Activated CD8-positive, alpha-beta T cell treated with anti-CD3 and anti-CD28 coated beads for 36 hours (primary cell): Measurements from ENCODE around the gene ROCK2. TPM values are rescaled to one million over a fixed set of nuclear protein-coding genes. Genes with fewer than 3 reads are reported as not detected.
"Not testable (repeated sequence)": the region's sequence is repeated elsewhere in the genome, so short reads cannot be mapped to it uniquely, and the experiment has no call there.

ENCODE experiments used
- ATAC-seq: fragments of 200-7000 bp; cut with Tn5 transposase; one replicate; pipeline ENCODE4 v1.10.0; 2021; ENCODE audit warnings: mild to moderate bottlenecking, moderate library complexity
- CTCF ChIA-PET: fragments of 350-600 bp; sonication (Branson Sonifier 250); formaldehyde crosslinking; loops from one replicate; lab custom pipeline; 2021; ENCODE audit warnings: antibody characterized with exemption; lab: Charles Lee
- POLR2A ChIA-PET: fragments of 350-600 bp; sonication (Branson Sonifier 250); formaldehyde crosslinking; loops from one replicate; lab custom pipeline; 2021; ENCODE audit warnings: antibody characterized with exemption; lab: Charles Lee
- DNase-seq: peaks from one replicate; pipeline ENCODE4 v3.0.0-alpha.2; 2020
- H3K27ac Mint-ChIP-seq: one replicate; pipeline ENCODE4 v1.8.0; 2021; ENCODE audit warnings: mild to moderate bottlenecking, mixed read lengths
- H3K27me3 Mint-ChIP-seq: one replicate; pipeline ENCODE4 v1.8.0; 2021; ENCODE audit warnings: mixed read lengths
- H3K36me3 Mint-ChIP-seq: one replicate; pipeline ENCODE4 v1.8.0; 2021; ENCODE audit warnings: low read depth, mixed read lengths
- H3K4me1 Mint-ChIP-seq: one replicate; pipeline ENCODE4 v1.8.0; 2021; ENCODE audit warnings: low read depth, mixed read lengths
- H3K4me3 Mint-ChIP-seq: one replicate; pipeline ENCODE4 v1.8.0; 2021; ENCODE audit warnings: mild to moderate bottlenecking, moderate library complexity, mixed read lengths
- H3K9me3 Mint-ChIP-seq: one replicate; pipeline ENCODE4 v1.8.0; 2021; ENCODE audit warnings: mixed read lengths
- CTCF ChIP-seq: fragments of 200-600 bp; IDR thresholded peaks from one replicate; pipeline ENCODE4 v1.8.0; 2022; ENCODE audit warnings: antibody characterized with exemption, mild to moderate bottlenecking
- intact Hi-C: fragments of 100-400 bp; cut with micrococcal nuclease; formaldehyde crosslinking; loops from one replicate; pipeline ENCODE4 v1.10.0; 2022
- total RNA-seq, 2 experiments: library from RNA; stranded (reverse); gene quantifications; one replicate each; pipeline ENCODE4 v1.2.3, GENCODE V29; 2021

The ROCK2 gene
- total RNA-seq, 2 experiments from 2014 or later = 12.7 to 13.9 TPM

DNA sequence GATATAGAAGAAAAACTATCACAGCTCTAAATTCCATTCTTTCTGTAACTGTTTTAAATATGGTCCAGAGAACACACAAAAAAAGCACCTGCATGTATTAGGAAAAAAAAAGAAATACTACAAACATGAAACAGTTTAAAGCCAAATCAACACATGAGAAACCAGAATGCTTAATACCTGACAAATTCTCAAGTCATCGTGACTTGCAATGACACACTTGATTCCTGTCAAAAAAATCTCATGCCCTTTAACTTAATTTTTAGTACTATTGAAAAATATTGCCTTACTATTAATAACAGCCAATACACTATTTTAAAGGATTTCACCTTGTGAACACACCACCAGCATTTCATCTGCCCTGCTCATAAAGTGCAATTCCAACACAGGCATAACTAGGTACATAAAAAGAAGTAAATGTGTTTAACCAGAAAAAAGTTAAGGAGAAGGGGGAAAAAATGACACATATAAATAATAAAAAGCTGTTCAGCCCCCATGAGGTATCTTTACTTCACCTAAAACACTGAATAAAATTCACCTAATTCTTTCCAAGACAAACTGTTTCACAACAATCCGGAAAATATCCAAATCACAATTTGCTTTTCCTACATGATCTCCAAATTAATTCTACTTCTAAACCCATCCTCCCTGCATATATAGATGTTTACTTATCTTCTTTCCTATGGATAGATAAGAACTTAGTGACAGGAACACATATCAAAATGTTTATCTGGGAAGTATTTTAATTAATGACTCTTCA is 10.8 kb downstream of the ROCK2 start:
- Mint-ChIP-seq H3K4me3 (no peak overlapping the region), H3K27ac (no peak overlapping the region), H3K9me3 (peaks cover 7% of the 10 kb centered on the region), H3K36me3 (peaks cover 3% of the 10 kb centered on the region), H3K27me3 (no peaks in the 10 kb centered on the region), H3K4me1 (peaks cover 12% of the 10 kb centered on the region)
- ChIA-PET CTCF (no interaction called here), POLR2A (interaction anchor here (1.5 kb wide), 1 partner anchor 10 kb away, joined by 4 read pairs; the partner anchor contains the start of gene ROCK2)
- ATAC-seq = no peak
- intact Hi-C loops = no loop called here
- no peak for DNase-seq
- TF ChIP-seq CTCF = no peak

DNA sequence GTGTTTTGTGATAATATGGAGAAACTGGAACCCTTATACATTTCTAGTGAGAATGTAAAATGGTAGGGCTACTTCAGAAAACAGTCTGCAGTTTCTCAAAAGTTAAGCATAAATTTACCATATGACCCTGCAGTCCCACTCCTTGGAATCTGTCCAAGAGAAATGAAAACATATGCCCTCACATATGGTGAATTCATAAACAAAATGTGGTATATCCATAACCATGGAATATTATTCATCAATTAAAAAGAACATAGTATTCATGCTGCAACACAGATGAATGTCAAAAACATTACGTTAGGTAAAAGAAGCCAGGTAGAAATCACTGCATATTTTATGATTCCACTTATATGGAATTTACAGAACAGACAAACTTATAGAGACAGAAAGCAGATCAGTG is 11.8 kb downstream of the ROCK2 start:
- H3K9me3 Mint-ChIP-seq = peaks cover 7% of the 10 kb centered on the region
- no peaks in the 10 kb centered on the region for H3K27me3 Mint-ChIP-seq
- ATAC-seq = no peak
- H3K36me3 Mint-ChIP-seq = peaks cover 3% of the 10 kb centered on the region
- no peak overlapping the region for H3K4me3 Mint-ChIP-seq
- no peak overlapping the region for H3K27ac Mint-ChIP-seq
- no peak for DNase-seq
- ChIA-PET POLR2A (interaction anchor here (1.5 kb wide), 1 partner anchor 11 kb away, joined by 4 read pairs; the partner anchor contains the start of gene ROCK2), CTCF (no interaction called here)
- TF ChIP-seq CTCF = no peak
- peaks cover 11% of the 10 kb centered on the region for H3K4me1 Mint-ChIP-seq
- intact Hi-C loops = no loop called here

- DNase-seq (no peak), ATAC-seq (no peak)
- POLR2A ChIA-PET = no interaction called here
- peaks cover 10% of the 10 kb centered on the region for H3K4me1 Mint-ChIP-seq
- no peak for TF ChIP-seq CTCF
- CTCF ChIA-PET = no interaction called here
- no peak overlapping the region for H3K27ac Mint-ChIP-seq
- no peak overlapping the region for H3K4me3 Mint-ChIP-seq
- peaks cover 5% of the 10 kb centered on the region for H3K9me3 Mint-ChIP-seq
- no peaks in the 10 kb centered on the region for H3K27me3 Mint-ChIP-seq
- peaks cover 3% of the 10 kb centered on the region for H3K36me3 Mint-ChIP-seq
- intact Hi-C loops = no loop called here
Observed at GRCh38 chr2:11330457-11331142, 13.8 kb downstream of the ROCK2 start.

DNA sequence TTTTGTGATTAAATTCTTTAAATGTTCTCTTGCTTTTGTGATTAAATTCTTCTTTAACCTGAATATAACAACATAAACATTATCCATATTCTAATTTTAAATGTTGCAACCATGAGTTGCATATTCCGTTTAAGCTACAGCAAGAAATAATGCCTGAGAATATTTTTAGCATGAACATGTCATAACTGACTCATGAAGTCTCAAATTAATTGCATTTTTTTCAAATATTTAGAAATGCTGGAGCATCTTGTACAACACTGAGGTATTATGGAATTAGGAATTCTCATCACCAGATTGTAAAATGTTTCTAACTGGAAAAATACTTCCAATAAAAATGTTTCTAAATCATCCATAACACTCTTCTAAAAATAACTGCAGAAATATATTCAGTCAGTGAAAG is 14.7 kb downstream of the ROCK2 start:
- CTCF ChIA-PET = no interaction called here
- ATAC-seq (no peak), DNase-seq (no peak)
- Mint-ChIP-seq H3K27ac (no peak overlapping the region), H3K36me3 (peaks cover 3% of the 10 kb centered on the region), H3K4me3 (no peak overlapping the region), H3K27me3 (no peaks in the 10 kb centered on the region), H3K9me3 (peaks cover 5% of the 10 kb centered on the region), H3K4me1 (peaks cover 6% of the 10 kb centered on the region)
- POLR2A ChIA-PET = no interaction called here
- intact Hi-C loops = no loop called here
- no peak for TF ChIP-seq CTCF

GRCh38 chr2:11328522-11328921 is 15.9 kb downstream of the ROCK2 start:
- intact Hi-C loops, H3K4me1 Mint-ChIP-seq, H3K27ac Mint-ChIP-seq, H3K36me3 Mint-ChIP-seq, H3K27me3 Mint-ChIP-seq, CTCF ChIA-PET, ATAC-seq, H3K4me3 Mint-ChIP-seq, DNase-seq, H3K9me3 Mint-ChIP-seq: not testable (repeated sequence)
- POLR2A ChIA-PET = interaction anchor here (0.7 kb wide), 1 partner anchor 36 kb away, joined by 3 read pairs; no protein-coding TSS in a partner anchor
